AG20443 (cell line): ENCODE results near the gene GGTLC2.
"Not testable (repeated sequence)": the region's sequence is repeated elsewhere in the genome, so short reads cannot be mapped to it uniquely, and the experiment has no call there.

Source experiments
- DNase-seq: peaks from one replicate; pipeline ENCODE4 v3.0.0; 2012; ENCODE audit warnings: low spot score, mixed read lengths

Gene GGTLC2

GRCh38 chr22:22669093-22669492, 24.7 kb downstream of the GGTLC2 start:
- DNase-seq: no peak

GRCh38 chr22:22670076-22670795, 25.8 kb downstream of the GGTLC2 start:
- DNase-seq: no peak

- DNase-seq: no peak
Observed at GRCh38 chr22:22671506-22671905, 27.1 kb downstream of the GGTLC2 start.

- no peak for DNase-seq
Observed at GRCh38 chr22:22673099-22673498, 28.7 kb downstream of the GGTLC2 start.

- no peak for DNase-seq
Observed at GRCh38 chr22:22673628-22674027, 29.2 kb downstream of the GGTLC2 start.

GRCh38 chr22:22674467-22674866, 30.1 kb downstream of the GGTLC2 start:
- no peak for DNase-seq

GRCh38 chr22:22678970-22679369, 34.6 kb downstream of the GGTLC2 start:
- no peak for DNase-seq

- DNase-seq: no peak
Observed at GRCh38 chr22:22680396-22680795, 36.0 kb downstream of the GGTLC2 start.

- peak; percentile 23 for DNase-seq
Observed at GRCh38 chr22:22681221-22681739, 36.9 kb downstream of the GGTLC2 start.

GRCh38 chr22:22682196-22682595, 37.8 kb downstream of the GGTLC2 start:
- no peak for DNase-seq

GRCh38 chr22:22682807-22683667, 38.6 kb downstream of the GGTLC2 start:
- no peak for DNase-seq

GRCh38 chr22:22683668-22684361, 39.4 kb downstream of the GGTLC2 start:
- no peak for DNase-seq

- peak; percentile 50 for DNase-seq
Observed at GRCh38 chr22:22684580-22685561, 40.5 kb downstream of the GGTLC2 start.

- DNase-seq: no peak
Observed at GRCh38 chr22:22685586-22685985, 41.2 kb downstream of the GGTLC2 start.

GRCh38 chr22:22686202-22687115, 42.0 kb downstream of the GGTLC2 start:
- DNase-seq: not testable (repeated sequence)

- DNase-seq: peak; percentile 64
Observed at GRCh38 chr22:22687638-22688500, 43.5 kb downstream of the GGTLC2 start.

GRCh38 chr22:22689621-22690345, 45.4 kb downstream of the GGTLC2 start:
- DNase-seq: no peak

- no peak for DNase-seq
Observed at GRCh38 chr22:22691055-22691454, 46.6 kb downstream of the GGTLC2 start.
